KMS-11 (cell line): ENCODE measurements around the gene ASB7.

Experiments used
- H2AFZ ChIP-seq: fragments of 200-600 bp; sonication (generic); 2 replicates; pipeline ENCODE4 v1.6.1; 2016; ENCODE audit warnings: antibody characterized with exemption, mixed run types, low read depth
- H3K27ac ChIP-seq: fragments of 200-600 bp; sonication (generic); 2 replicates; pipeline ENCODE4 v1.6.1; 2016; ENCODE audit warnings: mild to moderate bottlenecking, mixed run types
- H3K27me3 ChIP-seq: fragments of 200-600 bp; sonication (generic); 2 replicates; pipeline ENCODE4 v1.6.1; 2017; ENCODE audit warnings: mild to moderate bottlenecking, low read depth, mixed run types, moderate library complexity; ENCODE audit not compliant: insufficient read depth
- H3K36me3 ChIP-seq: fragments of 200-600 bp; sonication (generic); 2 replicates; pipeline ENCODE4 v1.6.1; 2017; ENCODE audit warnings: mild to moderate bottlenecking, mixed run types; ENCODE audit not compliant: insufficient read depth
- H3K4me1 ChIP-seq: fragments of 200-600 bp; sonication (generic); 2 replicates; pipeline ENCODE4 v1.6.1; 2016; ENCODE audit warnings: mild to moderate bottlenecking, low read depth, mixed run types; ENCODE audit not compliant: poor library complexity, severe bottlenecking
- H3K4me2 ChIP-seq: fragments of 200-600 bp; sonication (generic); 2 replicates; pipeline ENCODE4 v1.7.0; 2016; ENCODE audit warnings: mild to moderate bottlenecking, mixed run types
- H3K4me3 ChIP-seq: fragments of 200-600 bp; sonication (generic); IDR thresholded peaks from 2 replicates; pipeline ENCODE4 v1.6.1; 2017; ENCODE audit warnings: low read depth, low read length, mixed read lengths; ENCODE audit not compliant: insufficient read depth
- H3K79me2 ChIP-seq: fragments of 200-600 bp; sonication (generic); 2 replicates; pipeline ENCODE4 v1.6.1; 2016; ENCODE audit warnings: low read depth, mixed run types; ENCODE audit not compliant: insufficient read depth
- H3K9ac ChIP-seq: fragments of 200-600 bp; sonication (generic); 2 replicates; pipeline ENCODE4 v1.6.1; 2016; ENCODE audit warnings: mild to moderate bottlenecking, mixed run types
- H4K20me1 ChIP-seq: fragments of 200-600 bp; sonication (generic); 2 replicates; pipeline ENCODE4 v1.6.1; 2016; ENCODE audit warnings: mild to moderate bottlenecking, mixed run types; ENCODE audit not compliant: insufficient read depth
- TF ChIP-seq, protein P1 (sequence below): fragments of 200-600 bp; sonication (generic); conservative IDR thresholded peaks from 2 replicates; pipeline ENCODE4 v1.6.1; 2017; ENCODE audit warnings: low read depth, mild to moderate bottlenecking, antibody characterized with exemption, low read length, moderate library complexity, mixed read lengths

The ASB7 gene

DNA sequence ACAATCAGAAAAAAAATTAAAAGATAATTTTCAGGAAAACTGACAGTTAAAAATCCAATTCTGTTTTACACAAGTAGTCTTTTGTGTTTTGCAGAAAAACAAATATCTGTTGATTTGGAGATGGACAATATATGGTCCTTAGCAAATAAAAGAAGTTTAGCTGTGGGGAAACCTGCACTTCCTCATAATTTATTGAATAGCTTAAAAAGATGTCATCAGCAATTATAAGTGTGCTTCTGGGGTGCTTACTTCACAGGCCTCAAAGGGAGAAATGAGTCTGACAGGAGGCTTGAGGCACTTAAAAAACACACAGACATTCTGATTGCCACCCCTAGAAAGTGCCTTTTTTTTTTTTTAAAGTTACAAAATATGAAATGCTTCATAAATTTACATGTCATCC is 42.1 kb upstream of the ASB7 start:
- Histone ChIP-seq H3K4me2 (no peak overlapping the region), H3K36me3 (no peaks in the 10 kb centered on the region), H3K27me3 (no peaks in the 10 kb centered on the region), H4K20me1 (no peaks in the 10 kb centered on the region), H3K4me1 (no peaks in the 10 kb centered on the region), H2AFZ (no peak overlapping the region), H3K9ac (no peak overlapping the region), H3K79me2 (no peaks in the 10 kb centered on the region), H3K4me3 (no peak overlapping the region), H3K27ac (no peak overlapping the region)
- TF ChIP-seq, protein P1, sequence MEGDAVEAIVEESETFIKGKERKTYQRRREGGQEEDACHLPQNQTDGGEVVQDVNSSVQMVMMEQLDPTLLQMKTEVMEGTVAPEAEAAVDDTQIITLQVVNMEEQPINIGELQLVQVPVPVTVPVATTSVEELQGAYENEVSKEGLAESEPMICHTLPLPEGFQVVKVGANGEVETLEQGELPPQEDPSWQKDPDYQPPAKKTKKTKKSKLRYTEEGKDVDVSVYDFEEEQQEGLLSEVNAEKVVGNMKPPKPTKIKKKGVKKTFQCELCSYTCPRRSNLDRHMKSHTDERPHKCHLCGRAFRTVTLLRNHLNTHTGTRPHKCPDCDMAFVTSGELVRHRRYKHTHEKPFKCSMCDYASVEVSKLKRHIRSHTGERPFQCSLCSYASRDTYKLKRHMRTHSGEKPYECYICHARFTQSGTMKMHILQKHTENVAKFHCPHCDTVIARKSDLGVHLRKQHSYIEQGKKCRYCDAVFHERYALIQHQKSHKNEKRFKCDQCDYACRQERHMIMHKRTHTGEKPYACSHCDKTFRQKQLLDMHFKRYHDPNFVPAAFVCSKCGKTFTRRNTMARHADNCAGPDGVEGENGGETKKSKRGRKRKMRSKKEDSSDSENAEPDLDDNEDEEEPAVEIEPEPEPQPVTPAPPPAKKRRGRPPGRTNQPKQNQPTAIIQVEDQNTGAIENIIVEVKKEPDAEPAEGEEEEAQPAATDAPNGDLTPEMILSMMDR, result no peak

- H3K27ac ChIP-seq, result no peak overlapping the region
- H3K4me3 ChIP-seq, result no peak overlapping the region
- TF ChIP-seq, protein P1, result no peak
- H3K79me2 ChIP-seq, result no peaks in the 10 kb centered on the region
- no peak overlapping the region for H3K4me2 ChIP-seq
- H4K20me1 ChIP-seq, result no peaks in the 10 kb centered on the region
- H3K27me3 ChIP-seq, result no peaks in the 10 kb centered on the region
- no peaks in the 10 kb centered on the region for H3K36me3 ChIP-seq
- H2AFZ ChIP-seq, result no peak overlapping the region
- H3K4me1 ChIP-seq, result no peaks in the 10 kb centered on the region
- no peak overlapping the region for H3K9ac ChIP-seq
These were observed 36.8 kb upstream of the ASB7 start for GRCh38 chr15:100565591-100565990.

- H3K4me1 ChIP-seq, result no peaks in the 10 kb centered on the region
- H3K4me3 ChIP-seq, result no peak overlapping the region
- no peaks in the 10 kb centered on the region for H3K79me2 ChIP-seq
- no peaks in the 10 kb centered on the region for H4K20me1 ChIP-seq
- TF ChIP-seq, protein P1, result no peak
- H3K27me3 ChIP-seq, result no peaks in the 10 kb centered on the region
- H3K4me2 ChIP-seq, result no peak overlapping the region
- H2AFZ ChIP-seq, result no peak overlapping the region
- H3K36me3 ChIP-seq, result no peaks in the 10 kb centered on the region
- H3K9ac ChIP-seq, result no peak overlapping the region
- no peak overlapping the region for H3K27ac ChIP-seq
These were observed 35.4 kb upstream of the ASB7 start for GRCh38 chr15:100566850-100567628.

DNA sequence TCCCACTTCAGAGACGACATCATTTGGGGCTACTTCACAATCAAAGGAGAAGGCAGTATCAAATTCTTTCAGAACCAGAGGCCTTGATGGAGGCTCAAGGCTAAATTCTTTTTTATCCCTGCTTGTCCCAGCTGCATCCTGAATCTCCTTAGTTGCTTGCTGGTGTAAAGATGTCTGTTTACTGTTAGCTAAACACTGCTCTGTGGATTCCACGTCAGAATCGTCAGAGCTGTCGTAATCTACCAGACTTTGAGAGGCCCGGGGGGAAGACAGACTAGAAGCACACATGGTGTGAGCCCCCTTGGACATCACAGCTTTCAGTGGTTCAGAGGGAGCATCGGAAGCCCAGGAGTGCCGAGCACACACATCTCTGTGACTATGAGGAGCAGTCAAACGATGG is 33.0 kb upstream of the ASB7 start:
- Histone ChIP-seq H3K4me2 (no peak overlapping the region), H2AFZ (no peak overlapping the region), H3K4me3 (no peak overlapping the region), H3K27ac (no peak overlapping the region), H3K79me2 (no peaks in the 10 kb centered on the region), H3K36me3 (no peaks in the 10 kb centered on the region), H4K20me1 (no peaks in the 10 kb centered on the region), H3K4me1 (no peaks in the 10 kb centered on the region), H3K27me3 (no peaks in the 10 kb centered on the region), H3K9ac (no peak overlapping the region)
- TF ChIP-seq, protein P1, result no peak
